HL-60 (cell line): ENCODE measurements around the gene NR5A2.

ENCODE experiments used
- DNase-seq, 2 experiments: peaks; one replicate each; pipeline ENCODE4 v3.0.0-alpha.2; 2010 to 2020; ENCODE audit warnings: low read depth in 1 of 2, low spot score in 1 of 2
- H3K27ac ChIP-seq: fragments of 250-450 bp; sonication (Bioruptor Pico); replicated peaks from 2 replicates; pipeline ENCODE4 v1.5.1; 2020; ENCODE audit warnings: mild to moderate bottlenecking, moderate library complexity
- H3K27me3 ChIP-seq: fragments of 250-450 bp; sonication (Bioruptor Pico); 2 replicates; pipeline ENCODE4 v1.5.1; 2021; ENCODE audit warnings: mild to moderate bottlenecking, moderate library complexity; ENCODE audit not compliant: insufficient read depth, poor library complexity, severe bottlenecking
- H3K4me3 ChIP-seq: replicated peaks from 2 replicates; pipeline ENCODE4 v1.5.1; 2011; ENCODE audit warnings: mild to moderate bottlenecking, control low read depth, low read length; ENCODE audit not compliant: insufficient read depth
- GABPA ChIP-seq: IDR thresholded peaks from 2 replicates; pipeline ENCODE4 v1.6.1; 2012; ENCODE audit warnings: low read depth
- POLR2AphosphoS5 ChIP-seq: IDR thresholded peaks from 2 replicates; pipeline ENCODE4 v1.6.1; 2012; ENCODE audit warnings: low read depth
- SPI1 ChIP-seq: IDR thresholded peaks from 2 replicates; pipeline ENCODE4 v1.6.1; 2012; ENCODE audit warnings: low read depth, mild to moderate bottlenecking, borderline replicate concordance
- long read RNA-seq: library from polyadenylated mRNA; unstranded; transcript quantifications from one replicate; pipeline ENCODE4 v2.0.0, GENCODE V29; 2020
- TF ChIP-seq, protein P1 (sequence below): IDR thresholded peaks from one replicate; pipeline ENCODE4 v1.5.1; 2011; ENCODE audit warnings: low read length, control low read depth, inconsistent platforms; ENCODE audit not compliant: insufficient read depth
- TF ChIP-seq, protein P2 (sequence below): IDR thresholded peaks from 2 replicates; pipeline ENCODE4 v1.6.1; 2012; ENCODE audit warnings: low read depth; ENCODE audit not compliant: insufficient replicate concordance

NR5A2 gene
- long read RNA-seq: 0 reads

DNA sequence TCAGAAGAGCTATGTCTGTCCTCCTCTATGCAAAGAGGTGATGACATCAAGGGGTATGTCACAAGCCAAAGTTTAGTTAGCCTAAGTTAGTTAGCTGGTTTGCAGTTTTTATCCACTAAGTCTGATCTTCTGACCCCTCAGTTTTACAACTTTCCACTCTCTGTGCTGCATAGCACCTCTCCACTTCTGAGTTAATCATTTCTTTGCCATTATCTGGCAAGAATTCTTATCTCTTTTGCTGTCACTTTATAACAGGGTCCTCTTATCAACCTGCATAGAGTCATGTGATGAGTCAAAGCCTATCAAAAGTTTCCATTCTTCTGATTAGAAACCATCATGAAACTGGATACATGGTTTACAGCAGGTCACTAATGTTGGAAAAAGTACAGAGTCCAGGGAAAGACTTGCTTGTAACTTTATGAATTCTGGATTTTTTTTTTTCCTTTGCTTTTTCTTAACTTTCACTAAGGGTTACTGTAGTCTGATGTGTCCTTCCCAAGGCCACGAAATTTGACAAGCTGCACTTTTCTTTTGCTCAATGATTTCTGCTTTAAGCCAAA is at the start of gene NR5A2:
TSS of gene NR5A2 (plus strand) at position 447 of the 560 bp plus-strand sequence. CDS start 138 bp downstream, outside the sequence.
- peaks cover 29% of the 10 kb centered on the region for H3K27me3 ChIP-seq
- TF ChIP-seq, protein P1, sequence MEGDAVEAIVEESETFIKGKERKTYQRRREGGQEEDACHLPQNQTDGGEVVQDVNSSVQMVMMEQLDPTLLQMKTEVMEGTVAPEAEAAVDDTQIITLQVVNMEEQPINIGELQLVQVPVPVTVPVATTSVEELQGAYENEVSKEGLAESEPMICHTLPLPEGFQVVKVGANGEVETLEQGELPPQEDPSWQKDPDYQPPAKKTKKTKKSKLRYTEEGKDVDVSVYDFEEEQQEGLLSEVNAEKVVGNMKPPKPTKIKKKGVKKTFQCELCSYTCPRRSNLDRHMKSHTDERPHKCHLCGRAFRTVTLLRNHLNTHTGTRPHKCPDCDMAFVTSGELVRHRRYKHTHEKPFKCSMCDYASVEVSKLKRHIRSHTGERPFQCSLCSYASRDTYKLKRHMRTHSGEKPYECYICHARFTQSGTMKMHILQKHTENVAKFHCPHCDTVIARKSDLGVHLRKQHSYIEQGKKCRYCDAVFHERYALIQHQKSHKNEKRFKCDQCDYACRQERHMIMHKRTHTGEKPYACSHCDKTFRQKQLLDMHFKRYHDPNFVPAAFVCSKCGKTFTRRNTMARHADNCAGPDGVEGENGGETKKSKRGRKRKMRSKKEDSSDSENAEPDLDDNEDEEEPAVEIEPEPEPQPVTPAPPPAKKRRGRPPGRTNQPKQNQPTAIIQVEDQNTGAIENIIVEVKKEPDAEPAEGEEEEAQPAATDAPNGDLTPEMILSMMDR: no peak
- no peak for TF ChIP-seq GABPA
- no peak for TF ChIP-seq SPI1
- TF ChIP-seq, protein P2, sequence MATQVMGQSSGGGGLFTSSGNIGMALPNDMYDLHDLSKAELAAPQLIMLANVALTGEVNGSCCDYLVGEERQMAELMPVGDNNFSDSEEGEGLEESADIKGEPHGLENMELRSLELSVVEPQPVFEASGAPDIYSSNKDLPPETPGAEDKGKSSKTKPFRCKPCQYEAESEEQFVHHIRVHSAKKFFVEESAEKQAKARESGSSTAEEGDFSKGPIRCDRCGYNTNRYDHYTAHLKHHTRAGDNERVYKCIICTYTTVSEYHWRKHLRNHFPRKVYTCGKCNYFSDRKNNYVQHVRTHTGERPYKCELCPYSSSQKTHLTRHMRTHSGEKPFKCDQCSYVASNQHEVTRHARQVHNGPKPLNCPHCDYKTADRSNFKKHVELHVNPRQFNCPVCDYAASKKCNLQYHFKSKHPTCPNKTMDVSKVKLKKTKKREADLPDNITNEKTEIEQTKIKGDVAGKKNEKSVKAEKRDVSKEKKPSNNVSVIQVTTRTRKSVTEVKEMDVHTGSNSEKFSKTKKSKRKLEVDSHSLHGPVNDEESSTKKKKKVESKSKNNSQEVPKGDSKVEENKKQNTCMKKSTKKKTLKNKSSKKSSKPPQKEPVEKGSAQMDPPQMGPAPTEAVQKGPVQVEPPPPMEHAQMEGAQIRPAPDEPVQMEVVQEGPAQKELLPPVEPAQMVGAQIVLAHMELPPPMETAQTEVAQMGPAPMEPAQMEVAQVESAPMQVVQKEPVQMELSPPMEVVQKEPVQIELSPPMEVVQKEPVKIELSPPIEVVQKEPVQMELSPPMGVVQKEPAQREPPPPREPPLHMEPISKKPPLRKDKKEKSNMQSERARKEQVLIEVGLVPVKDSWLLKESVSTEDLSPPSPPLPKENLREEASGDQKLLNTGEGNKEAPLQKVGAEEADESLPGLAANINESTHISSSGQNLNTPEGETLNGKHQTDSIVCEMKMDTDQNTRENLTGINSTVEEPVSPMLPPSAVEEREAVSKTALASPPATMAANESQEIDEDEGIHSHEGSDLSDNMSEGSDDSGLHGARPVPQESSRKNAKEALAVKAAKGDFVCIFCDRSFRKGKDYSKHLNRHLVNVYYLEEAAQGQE: no peak
- no peak for TF ChIP-seq POLR2AphosphoS5
- no peak within 1 kb of the TSS for H3K27ac ChIP-seq
- no peak within 1 kb of the TSS for H3K4me3 ChIP-seq
- no peak for DNase-seq

DNA sequence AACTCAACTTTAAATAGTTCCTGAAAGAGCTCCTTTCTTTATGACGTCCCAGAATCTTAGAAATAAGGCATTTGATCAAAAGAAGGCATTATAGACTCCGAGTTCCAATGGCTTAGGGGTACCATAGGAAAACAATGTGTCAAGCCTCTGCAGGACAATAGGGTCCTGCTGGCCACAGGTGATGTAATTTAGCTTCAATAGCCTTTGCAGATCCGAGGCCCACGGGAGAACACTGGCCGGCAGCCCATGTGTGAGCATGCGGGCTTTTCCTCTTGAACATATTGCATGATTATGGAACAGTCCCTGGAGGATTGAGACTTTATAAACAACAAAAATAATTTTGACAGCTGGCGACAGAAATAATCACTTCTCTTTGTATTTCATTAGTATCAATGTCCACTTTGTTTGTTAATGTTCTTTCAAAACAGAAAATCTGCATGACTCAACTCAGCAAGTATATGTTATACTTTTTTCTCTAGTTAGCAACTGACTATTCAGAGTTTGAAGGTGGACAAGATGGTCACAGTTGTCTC is 49.0 kb upstream of the NR5A2 start:
- no peaks in the 10 kb centered on the region for H3K27me3 ChIP-seq
- DNase-seq: no peak
- no peak overlapping the region for H3K27ac ChIP-seq
- no peak overlapping the region for H3K4me3 ChIP-seq
- TF ChIP-seq GABPA: no peak
- TF ChIP-seq POLR2AphosphoS5: no peak
- TF ChIP-seq, protein P1: no peak
- TF ChIP-seq, protein P2: no peak
- TF ChIP-seq SPI1: no peak

DNA sequence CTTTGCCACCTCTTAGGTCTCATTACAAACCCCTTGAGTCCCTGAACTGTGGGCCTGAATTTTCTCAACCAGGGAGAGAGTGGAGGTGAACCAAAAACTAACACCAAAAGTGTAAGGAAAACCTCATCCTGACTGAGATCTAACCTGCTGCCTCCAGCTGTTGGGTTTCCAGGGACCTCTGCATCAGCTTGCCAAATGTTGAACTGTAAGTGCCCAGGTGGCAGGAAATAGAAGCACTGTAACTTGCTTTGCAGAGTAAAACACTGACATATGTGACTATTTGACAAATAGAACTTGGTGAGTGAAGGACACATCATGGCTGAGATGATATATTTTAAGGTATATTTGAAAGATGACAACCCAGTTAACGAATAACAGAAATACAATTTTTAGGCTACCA is 48.4 kb upstream of the NR5A2 start:
- H3K27me3 ChIP-seq: no peaks in the 10 kb centered on the region
- H3K4me3 ChIP-seq: no peak overlapping the region
- DNase-seq: no peak
- TF ChIP-seq GABPA (no peak), POLR2AphosphoS5 (no peak), SPI1 (no peak)
- TF ChIP-seq, protein P1: no peak
- no peak overlapping the region for H3K27ac ChIP-seq

- Histone ChIP-seq H3K27ac (no peak overlapping the region), H3K4me3 (no peak overlapping the region), H3K27me3 (no peaks in the 10 kb centered on the region)
- DNase-seq: no peak
- TF ChIP-seq GABPA (no peak), POLR2AphosphoS5 (no peak), SPI1 (no peak)
- TF ChIP-seq, protein P1: no peak
- TF ChIP-seq, protein P2: no peak
Observed at GRCh38 chr1:199981584-199981983, 45.9 kb upstream of the NR5A2 start.
